ENCODE data around the gene CCL27. TPM values are rescaled to one million over a fixed set of nuclear protein-coding genes. Genes with fewer than 3 reads are reported as not detected.
A peak's percentile ranks its signal among the peaks of the same experiment; 100 is the strongest.
"Not testable (repeated sequence)": the region's sequence is repeated elsewhere in the genome, so short reads cannot be mapped to it uniquely, and the experiment has no call there.

The CCL27 gene
- total RNA-seq, 1 donor: 0.36 TPM

GRCh38 chr9:34642679-34643078 is 19.8 kb downstream of the CCL27 start:
- H4K20me1 ChIP-seq (ENCODE audit: insufficient read depth, low read length): peaks cover 4% of the 10 kb centered on the region
- peaks cover 8% of the 10 kb centered on the region for H3K79me2 ChIP-seq (ENCODE audit: insufficient read depth, low read length)
- no peak overlapping the region for H3K4me2 ChIP-seq (ENCODE audit: insufficient read depth, low read length)
- H3K36me3 ChIP-seq (ENCODE audit: insufficient read depth, low read length): no peaks in the 10 kb centered on the region
- no peaks in the 10 kb centered on the region for H3K27me3 ChIP-seq (ENCODE audit: insufficient read depth, low read length)
- no peak overlapping the region for H3K27ac ChIP-seq (ENCODE audit: low read depth, low read length)
- DNase-seq (ENCODE audit: insufficient read length, low spot score, missing footprints): no peak
- no peak overlapping the region for H3K4me3 ChIP-seq (ENCODE audit: insufficient read depth, low read length)
- H2AFZ ChIP-seq (ENCODE audit: low read length): no peak overlapping the region
- H3K9me3 ChIP-seq (ENCODE audit: low read depth, low read length): no peaks in the 10 kb centered on the region
- no peak for TF ChIP-seq CTCF (IDR thresholded peaks at IDR 0.05; ENCODE audit: extremely low read depth, low read depth, low read length)
- H3K4me1 ChIP-seq (ENCODE audit: insufficient read depth, low read length): peaks cover 21% of the 10 kb centered on the region

GRCh38 chr9:34639322-34639721 is 23.1 kb downstream of the CCL27 start:
- not testable (repeated sequence) for DNase-seq (ENCODE audit: insufficient read length, low spot score, missing footprints); H3K4me3 ChIP-seq (ENCODE audit: insufficient read depth, low read length); H2AFZ ChIP-seq (ENCODE audit: low read length); H3K27ac ChIP-seq (ENCODE audit: low read depth, low read length); H3K4me2 ChIP-seq (ENCODE audit: insufficient read depth, low read length); H3K9me3 ChIP-seq (ENCODE audit: low read depth, low read length); H3K27me3 ChIP-seq (ENCODE audit: insufficient read depth, low read length); H3K36me3 ChIP-seq (ENCODE audit: insufficient read depth, low read length)
- Histone ChIP-seq H4K20me1 (ENCODE audit: insufficient read depth, low read length) (peaks cover 12% of the 10 kb centered on the region), H3K79me2 (ENCODE audit: insufficient read depth, low read length) (peaks cover 23% of the 10 kb centered on the region), H3K4me1 (ENCODE audit: insufficient read depth, low read length) (peaks cover 21% of the 10 kb centered on the region)

GRCh38 chr9:34638138-34638445 is 24.4 kb downstream of the CCL27 start:
- Histone ChIP-seq H3K36me3 (ENCODE audit: insufficient read depth, low read length) (peaks cover 8% of the 10 kb centered on the region), H3K9me3 (ENCODE audit: low read depth, low read length) (no peaks in the 10 kb centered on the region), H3K27ac (ENCODE audit: low read depth, low read length) (peak overlapping the region; percentile 64), H3K4me2 (ENCODE audit: insufficient read depth, low read length) (peak overlapping the region; percentile 87), H4K20me1 (ENCODE audit: insufficient read depth, low read length) (peaks cover 18% of the 10 kb centered on the region), H3K79me2 (ENCODE audit: insufficient read depth, low read length) (peaks cover 23% of the 10 kb centered on the region), H3K4me3 (ENCODE audit: insufficient read depth, low read length) (peak overlapping the region; percentile 89), H2AFZ (ENCODE audit: low read length) (peak overlapping the region; percentile 95), H3K4me1 (ENCODE audit: insufficient read depth, low read length) (peaks cover 21% of the 10 kb centered on the region), H3K27me3 (ENCODE audit: insufficient read depth, low read length) (no peaks in the 10 kb centered on the region)
- no peak for TF ChIP-seq CTCF (IDR thresholded peaks at IDR 0.05; ENCODE audit: extremely low read depth, low read depth, low read length)
- no peak for DNase-seq (ENCODE audit: insufficient read length, low spot score, missing footprints)

GRCh38 chr9:34637356-34638137 is 24.9 kb downstream of the CCL27 start, which contains the start of gene SIGMAR1:
TSS of gene SIGMAR1 (minus strand) at chr9:34637787. CDS start at chr9:34637697, 90 bp downstream.
- H2AFZ ChIP-seq (ENCODE audit: low read length): peak within 1 kb of the TSS; percentile 95
- H3K4me1 ChIP-seq (ENCODE audit: insufficient read depth, low read length): peaks cover 21% of the 10 kb centered on the region
- peak within 1 kb of the TSS; percentile 89 for H3K4me3 ChIP-seq (ENCODE audit: insufficient read depth, low read length)
- DNase-seq (ENCODE audit: insufficient read length, low spot score, missing footprints): peak; percentile 98
- H3K27me3 ChIP-seq (ENCODE audit: insufficient read depth, low read length): no peaks in the 10 kb centered on the region
- no peaks in the 10 kb centered on the region for H3K9me3 ChIP-seq (ENCODE audit: low read depth, low read length)
- no peak for TF ChIP-seq CTCF (IDR thresholded peaks at IDR 0.05; ENCODE audit: extremely low read depth, low read depth, low read length)
- peak within 1 kb of the TSS; percentile 64 for H3K27ac ChIP-seq (ENCODE audit: low read depth, low read length)
- peaks cover 8% of the 10 kb centered on the region for H3K36me3 ChIP-seq (ENCODE audit: insufficient read depth, low read length)
- peak within 1 kb of the TSS; percentile 87 for H3K4me2 ChIP-seq (ENCODE audit: insufficient read depth, low read length)
- H4K20me1 ChIP-seq (ENCODE audit: insufficient read depth, low read length): peaks cover 19% of the 10 kb centered on the region
- peaks cover 23% of the 10 kb centered on the region for H3K79me2 ChIP-seq (ENCODE audit: insufficient read depth, low read length)
